MV-4-11 (cell line): ENCODE results near the gene NDST1.
"Not testable (repeated sequence)": the region's sequence is repeated elsewhere in the genome, so short reads cannot be mapped to it uniquely, and the experiment has no call there.

Experiments used
- DNase-seq: peaks from one replicate; lab custom pipeline; 2025; lab: John Stamatoyannopoulos, UW

The NDST1 gene

DNA sequence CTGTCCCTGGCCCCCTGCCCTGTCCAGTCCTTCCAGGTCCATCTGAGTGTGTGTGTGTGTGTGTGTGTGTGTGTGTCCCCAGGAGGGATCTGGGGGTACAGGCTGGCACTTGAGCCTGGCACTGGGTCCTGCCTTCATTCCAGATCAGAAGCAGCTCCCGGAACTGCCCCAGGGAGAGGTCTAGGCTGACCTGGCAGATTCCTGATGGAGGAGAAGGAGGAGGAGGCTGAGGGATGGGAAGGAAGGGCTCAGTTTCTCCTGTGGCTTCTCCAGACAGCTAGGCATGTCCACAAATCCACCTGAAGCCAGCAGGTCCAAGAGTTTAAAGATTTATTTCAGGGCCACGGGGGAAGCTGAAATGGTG, 328 bp downstream of the NDST1 start:
- DNase-seq: no peak

GRCh38 chr5:150508828-150509227, 897 bp downstream of the NDST1 start:
- DNase-seq: no peak

GRCh38 chr5:150509992-150510391, 2.1 kb downstream of the NDST1 start:
- no peak for DNase-seq

GRCh38 chr5:150510460-150511263, 2.7 kb downstream of the NDST1 start:
- no peak for DNase-seq

DNA sequence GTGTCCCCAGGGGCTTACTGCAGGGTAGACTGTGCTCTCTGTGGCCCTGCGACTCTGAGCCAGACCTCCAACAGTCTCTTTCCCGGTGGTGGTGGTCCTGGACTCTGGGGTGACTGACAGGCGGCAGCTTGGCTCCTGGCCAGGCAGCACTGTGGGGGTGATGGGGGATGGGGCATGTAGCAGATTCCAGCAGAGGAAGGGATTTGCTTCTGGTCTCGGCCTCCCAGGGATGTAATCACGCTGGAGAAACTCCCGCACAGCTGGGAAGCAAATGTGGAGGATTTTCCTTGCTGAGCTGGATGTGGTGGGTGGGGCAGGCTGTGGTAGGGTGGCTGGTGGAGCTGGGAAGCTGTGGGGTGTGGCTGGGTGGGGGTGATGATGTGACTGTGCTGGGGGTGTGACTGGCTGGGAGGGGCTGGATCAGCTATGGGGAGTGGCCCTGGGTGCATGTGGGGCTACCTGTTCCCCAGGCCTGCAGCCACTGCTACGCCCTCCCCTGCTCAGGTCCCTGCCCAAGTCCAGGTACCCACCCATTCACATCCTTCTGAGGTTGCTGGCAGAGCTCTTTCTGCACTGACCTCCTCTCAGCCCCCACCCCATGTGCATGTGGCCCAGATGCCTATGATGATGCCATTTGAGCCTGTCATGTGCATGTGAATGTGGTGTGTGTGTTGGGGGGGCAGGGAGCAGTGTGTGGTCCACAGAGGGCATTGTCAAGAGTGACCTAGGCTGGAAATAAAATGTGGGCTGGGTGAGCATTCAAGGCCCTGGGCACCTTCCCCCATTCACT, 3.8 kb downstream of the NDST1 start:
- no peak for DNase-seq

GRCh38 chr5:150512368-150512747, 4.4 kb downstream of the NDST1 start:
- DNase-seq: no peak

- peak; percentile 7 for DNase-seq
Measured at GRCh38 chr5:150513375-150514309, 5.7 kb downstream of the NDST1 start.

DNA sequence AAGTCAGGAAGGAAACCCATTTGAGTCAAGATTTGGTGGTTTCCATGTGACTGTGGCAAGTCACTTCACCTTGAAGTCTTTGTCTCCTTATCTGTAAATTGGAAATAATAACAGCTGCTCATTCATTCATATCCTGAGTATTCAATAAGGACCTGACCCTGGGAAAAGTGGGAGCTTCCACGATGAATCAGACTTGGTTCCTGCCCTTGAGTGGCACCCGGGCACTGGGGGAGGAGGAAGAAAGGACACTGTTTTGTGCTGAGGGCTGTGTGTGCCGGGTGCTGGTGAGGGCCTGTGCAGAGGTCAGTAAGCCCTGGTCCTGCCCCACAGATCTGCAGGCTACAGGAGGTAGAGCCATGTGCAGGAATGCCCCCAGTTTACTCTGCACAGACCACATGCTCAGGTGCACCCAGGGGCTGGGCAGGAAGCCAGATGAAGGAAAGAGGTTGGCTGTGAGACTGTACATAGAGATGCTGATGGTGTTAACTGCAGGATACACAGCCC, 6.8 kb downstream of the NDST1 start:
- no peak for DNase-seq

- DNase-seq: no peak
Measured at GRCh38 chr5:150515446-150515845, 7.5 kb downstream of the NDST1 start.

DNA sequence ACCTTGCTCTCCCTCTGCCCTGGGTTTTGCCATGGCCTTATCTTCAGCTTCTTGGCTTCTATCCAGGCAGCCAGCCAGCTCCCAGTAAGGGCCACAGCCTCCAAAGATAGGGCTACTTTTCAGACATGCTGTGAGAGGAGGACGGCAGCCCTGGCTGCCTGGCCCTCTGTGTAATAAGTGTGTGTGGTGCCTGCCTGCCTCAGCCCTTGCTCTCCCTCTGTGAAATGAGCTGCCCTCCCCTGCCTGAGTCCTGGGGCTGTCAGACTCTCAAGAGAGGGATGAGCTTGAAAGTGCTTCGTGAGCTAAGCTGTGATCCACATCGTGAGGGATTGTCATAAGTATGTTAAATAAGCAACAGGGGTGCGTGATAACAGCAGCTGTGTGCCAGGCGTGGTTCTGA, 8.1 kb downstream of the NDST1 start:
- no peak for DNase-seq

- DNase-seq: no peak
Measured at GRCh38 chr5:150517272-150518152, 9.6 kb downstream of the NDST1 start.

DNA sequence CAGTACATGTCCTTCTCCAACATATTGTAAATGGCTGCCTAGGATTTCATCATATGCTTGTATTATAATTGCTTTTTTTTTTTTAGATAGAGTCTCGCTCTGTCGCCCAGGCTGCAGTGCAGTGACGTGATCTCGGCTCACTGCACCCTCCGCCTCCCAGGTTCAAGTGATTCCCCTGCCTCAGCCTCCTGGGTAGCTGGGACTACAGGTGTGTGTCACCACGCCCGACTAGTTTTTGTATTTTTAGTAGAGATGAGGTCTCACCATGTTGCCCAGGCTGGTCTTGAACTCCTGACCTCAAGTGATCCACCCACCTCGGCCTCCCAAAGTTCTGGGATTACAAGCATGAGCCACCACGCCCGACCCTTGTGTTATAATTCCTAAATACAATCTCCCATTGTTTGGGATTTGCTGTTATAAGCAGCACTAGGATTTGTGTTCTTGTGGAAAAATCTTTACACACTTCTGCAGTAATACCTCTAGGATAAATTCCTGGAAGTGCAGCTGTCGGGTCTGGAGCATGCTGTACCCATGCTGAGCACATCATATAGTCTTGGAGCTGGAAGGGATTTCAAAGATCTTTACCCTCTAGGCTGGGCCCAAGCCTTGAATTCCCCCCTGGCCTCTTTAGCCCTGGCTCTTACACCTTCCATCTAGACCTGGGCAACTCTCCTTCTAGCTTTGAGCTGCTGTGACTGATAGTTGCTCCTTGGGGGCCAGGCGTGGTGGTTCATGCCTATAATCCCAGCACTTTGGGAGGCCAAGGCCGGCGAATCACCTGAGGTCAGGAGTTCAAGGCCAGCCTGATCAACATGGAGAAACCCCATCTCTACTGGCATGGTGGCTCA, 11.0 kb downstream of the NDST1 start:
- DNase-seq: not testable (repeated sequence)

- DNase-seq: no peak
Measured at GRCh38 chr5:150519560-150519945, 11.6 kb downstream of the NDST1 start.

GRCh38 chr5:150519978-150520377, 12.0 kb downstream of the NDST1 start:
- no peak for DNase-seq

DNA sequence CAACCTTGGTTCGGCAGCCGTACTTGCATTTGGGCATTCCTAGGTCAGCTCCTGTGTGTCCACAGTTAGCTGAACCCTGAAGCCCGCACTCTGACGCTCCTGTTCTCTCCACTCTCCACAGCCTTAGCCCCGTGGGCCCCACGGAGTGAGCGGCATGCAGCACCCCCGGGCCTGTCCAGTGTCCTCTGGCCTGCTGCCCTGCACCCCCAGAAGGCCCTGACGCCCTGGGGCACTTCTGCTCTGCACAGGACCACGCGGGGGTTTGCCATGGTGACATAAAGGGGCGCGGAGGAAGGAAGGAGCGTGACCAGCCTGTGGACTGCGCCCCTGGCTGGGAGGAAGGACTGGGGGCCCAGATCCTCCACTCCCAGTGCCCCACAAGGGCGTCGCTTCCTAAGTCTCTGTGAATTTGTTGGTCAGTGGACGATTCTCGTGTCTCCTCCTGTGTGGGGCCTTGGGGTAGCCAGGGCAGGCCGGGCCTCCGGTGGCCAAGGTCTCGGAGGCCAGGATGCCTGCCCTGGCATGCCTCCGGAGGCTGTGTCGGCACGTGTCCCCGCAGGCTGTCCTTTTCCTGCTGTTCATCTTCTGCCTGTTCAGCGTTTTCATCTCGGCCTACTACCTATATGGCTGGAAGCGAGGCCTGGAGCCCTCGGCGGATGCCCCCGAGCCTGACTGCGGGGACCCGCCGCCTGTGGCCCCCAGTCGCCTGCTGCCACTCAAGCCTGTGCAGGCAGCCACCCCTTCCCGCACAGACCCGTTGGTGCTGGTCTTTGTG, 13.0 kb downstream of the NDST1 start:
- no peak for DNase-seq

- DNase-seq: no peak
Measured at GRCh38 chr5:150521522-150521817, 13.5 kb downstream of the NDST1 start.

DNA sequence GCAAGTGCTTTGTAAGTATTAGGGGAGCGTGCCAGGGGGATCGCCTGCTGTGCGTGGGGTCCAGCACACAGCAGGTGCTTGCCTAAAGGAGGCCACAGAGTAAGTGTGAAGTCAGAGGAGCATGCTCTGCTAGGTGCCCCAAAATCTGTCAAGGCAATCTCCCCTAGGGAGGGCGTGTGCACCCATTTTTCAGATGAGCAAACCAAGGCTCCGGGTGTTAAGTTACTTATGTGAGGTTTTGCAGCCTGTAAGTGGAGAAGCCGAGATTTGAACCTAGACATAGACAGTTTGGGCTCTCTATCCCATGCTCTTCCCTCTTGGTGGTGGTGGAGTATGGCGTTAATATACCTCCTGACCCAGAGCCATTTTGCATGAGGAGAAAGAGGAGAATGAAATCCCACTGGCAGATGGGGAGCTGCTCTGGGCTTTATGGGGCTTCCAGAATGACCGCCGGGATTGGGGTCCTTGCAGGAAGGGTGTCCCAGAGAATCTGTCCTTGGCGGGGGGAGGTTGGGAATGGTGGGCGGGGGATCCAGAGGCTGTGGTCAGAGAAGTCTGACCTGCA, 14.1 kb downstream of the NDST1 start:
- DNase-seq: no peak

DNA sequence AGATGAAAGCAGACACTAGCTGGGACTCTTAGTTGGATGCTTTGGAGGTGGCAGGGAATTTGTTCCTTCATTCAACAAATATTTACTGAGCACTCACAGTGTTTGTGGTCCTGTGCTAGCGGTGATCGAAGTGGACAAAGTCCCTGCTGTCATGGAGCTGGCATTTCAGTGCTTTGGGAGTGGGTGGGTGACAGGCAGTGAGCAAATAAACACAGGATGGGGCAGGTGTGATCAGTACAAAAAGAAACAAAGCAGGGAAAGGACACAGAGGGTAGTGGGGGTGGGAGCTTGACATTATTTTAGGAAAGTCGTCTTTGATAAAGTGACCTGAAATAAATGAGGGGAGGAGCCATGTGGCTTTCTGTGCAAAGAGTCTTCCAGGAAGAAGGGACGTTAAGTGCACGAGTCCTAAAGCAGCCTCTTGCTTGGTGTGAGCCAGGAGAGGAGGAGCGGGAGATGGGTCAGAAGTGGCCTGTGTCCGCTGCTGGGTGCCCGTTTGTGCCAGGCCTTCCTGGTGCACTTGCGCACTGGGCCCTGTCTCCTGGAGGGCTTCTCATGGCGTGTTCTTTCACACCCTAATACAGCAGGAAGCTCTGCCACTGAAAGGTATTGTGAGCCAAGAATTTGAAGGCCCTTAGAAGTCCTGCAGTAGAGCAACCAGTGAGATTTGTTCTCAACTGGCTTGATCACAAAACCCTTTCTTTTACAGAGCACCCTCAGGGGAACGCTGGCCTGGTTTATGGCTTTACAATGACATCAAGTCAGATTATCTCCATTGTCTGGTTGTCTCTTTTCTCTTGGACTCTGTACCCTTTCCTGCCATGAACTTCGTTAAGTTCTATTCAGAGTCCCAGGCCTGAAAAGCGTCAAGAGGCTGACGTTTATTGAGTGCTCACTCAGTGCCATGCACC, 14.8 kb downstream of the NDST1 start:
- DNase-seq: no peak
